GM12878 (cell line): Measurements from ENCODE around the gene NCBP1.

Source experiments
- BCL11A ChIP-seq: IDR thresholded peaks from 2 replicates; pipeline ENCODE4 v1.6.1; 2011; ENCODE audit warnings: low read depth, low read length
- CTCF ChIP-seq, 3 experiments: IDR thresholded peaks in 2 of 3; conservative IDR thresholded peaks in 1 of 3; 2 replicates each; pipeline ENCODE4 v1.5.1; 2011; ENCODE audit warnings: low read depth in 3 of 3, low read length in 3 of 3, mild to moderate bottlenecking in 3 of 3, control low read depth in 2 of 3, moderate library complexity in 2 of 3, inconsistent platforms in 1 of 3, mixed read lengths in 1 of 3; ENCODE audit not compliant: control insufficient read depth in 2 of 3, insufficient read depth in 1 of 3; ENCODE audit errors: extremely low read depth in 1 of 3
- JUNB ChIP-seq: IDR thresholded peaks from 2 replicates; pipeline ENCODE4 v1.6.1; 2016; ENCODE audit warnings: antibody characterized with exemption, mild to moderate bottlenecking
- JUND ChIP-seq: IDR thresholded peaks from 2 replicates; pipeline ENCODE4 v1.6.1; 2012; ENCODE audit warnings: low read depth, mild to moderate bottlenecking, low read length, improper control_type of control experiment, moderate library complexity
- NFIC ChIP-seq: IDR thresholded peaks from 2 replicates; pipeline ENCODE4 v1.6.1; 2012; ENCODE audit warnings: low read depth, mild to moderate bottlenecking, inconsistent platforms, low read length, moderate library complexity
- NRF1 ChIP-seq: conservative IDR thresholded peaks from 2 replicates; pipeline ENCODE4 v1.6.1; 2011; ENCODE audit warnings: mild to moderate bottlenecking, low read depth, low read length, improper control_type of control experiment
- RFX5 ChIP-seq: IDR thresholded peaks from 2 replicates; pipeline ENCODE4 v1.6.1; 2011; ENCODE audit warnings: low read depth, low read length, improper control_type of control experiment
- SIN3A ChIP-seq: IDR thresholded peaks from 2 replicates; pipeline ENCODE4 v1.6.1; 2012; ENCODE audit warnings: low read depth, low read length, improper control_type of control experiment
- SRF ChIP-seq, 2 experiments: IDR thresholded peaks; 2 replicates each; pipeline ENCODE4 v1.6.1; 2011; ENCODE audit warnings: low read depth in 2 of 2, low read length in 2 of 2, mild to moderate bottlenecking in 1 of 2, moderate library complexity in 1 of 2
- TCF3 ChIP-seq: IDR thresholded peaks from 2 replicates; pipeline ENCODE4 v1.6.1; 2012; ENCODE audit warnings: low read depth, mild to moderate bottlenecking, low read length, borderline replicate concordance; ENCODE audit not compliant: insufficient read depth
- USF2 ChIP-seq: IDR thresholded peaks from 2 replicates; pipeline ENCODE4 v1.6.1; 2011; ENCODE audit warnings: low read depth, low read length, improper control_type of control experiment, borderline replicate concordance
- ZBTB4 ChIP-seq: fragments of 450-650 bp; formaldehyde crosslinking; IDR thresholded peaks from 2 replicates; pipeline ENCODE4 v1.4.0; 2022; ENCODE audit warnings: mild to moderate bottlenecking, moderate library complexity
- ZNF24 ChIP-seq: fragments of 450-650 bp; IDR thresholded peaks from 2 replicates; pipeline ENCODE4 v1.6.1; 2017; ENCODE audit warnings: antibody characterized with exemption, mild to moderate bottlenecking
- ZZZ3 ChIP-seq: IDR thresholded peaks from 2 replicates; pipeline ENCODE4 v1.6.1; 2011; ENCODE audit warnings: low read depth; ENCODE audit not compliant: control insufficient read depth, insufficient read length

GRCh38 chr9:97636903-97637302 is 3.3 kb downstream of the NCBP1 start:
- TF ChIP-seq SRF (IDR thresholded peaks at IDR 0.05; ENCODE audit: low read depth in 2 of 2, low read length in 2 of 2) (no peak), CTCF (IDR thresholded peaks at IDR 0.05 in 2 of 3, conservative IDR thresholded peaks at IDR 0.05 in 1 of 3; ENCODE audit: control insufficient read depth in 2 of 3, extremely low read depth in 1 of 3, insufficient read depth in 1 of 3, low read depth in 3 of 3, low read length in 3 of 3) (no peak), ZBTB4 (CRISPR knock-in tag) (no peak), BCL11A (no peak), JUND (no peak), TCF3 (no peak), SIN3A (no peak), NFIC (no peak), NRF1 (no peak), USF2 (no peak), ZZZ3 (no peak), RFX5 (no peak), ZNF24 (no peak), JUNB (no peak)
